Natural killer cell (primary cell): ENCODE measurements around the gene ARL5C. TPM values are rescaled to one million over a fixed set of nuclear protein-coding genes. Genes with fewer than 3 reads are reported as not detected.

Source experiments
- ATAC-seq, 3 donors: fragments of 150-1000 bp in 2 of 3; fragments of 200-7000 bp in 1 of 3; cut with Tn5 transposase; 1 replicate in 1 of 3; 2 replicates in 2 of 3; pipeline ENCODE4 v1.10.0; 2021; ENCODE audit warnings: mild to moderate bottlenecking in 2 of 3, moderate library complexity in 2 of 3
- DNase-seq, 2 donors: peaks; one replicate each; pipeline versions ENCODE4 v3.0.0 to v3.0.0-alpha.2; 2013 to 2021; ENCODE audit warnings: mixed read lengths in 1 of 2
- H3K27ac ChIP-seq: one replicate; pipeline ENCODE4 v1.5.1; 2013; ENCODE audit warnings: mild to moderate bottlenecking, low read length
- H3K27me3 ChIP-seq: one replicate; pipeline ENCODE4 v1.6.1; 2013; ENCODE audit warnings: low read length; ENCODE audit not compliant: control insufficient read depth, insufficient read depth
- H3K36me3 ChIP-seq: one replicate; pipeline ENCODE4 v1.6.1; 2013; ENCODE audit warnings: low read length; ENCODE audit not compliant: control insufficient read depth, insufficient read depth
- H3K4me1 ChIP-seq: one replicate; pipeline ENCODE4 v1.6.1; 2013; ENCODE audit warnings: low read length; ENCODE audit not compliant: control insufficient read depth, insufficient read depth
- H3K4me3 ChIP-seq: one replicate; pipeline ENCODE4 v1.5.1; 2013; ENCODE audit warnings: low read length
- H3K9me3 ChIP-seq: one replicate; pipeline ENCODE4 v1.6.1; 2013; ENCODE audit warnings: low read length; ENCODE audit not compliant: control insufficient read depth, insufficient read depth
- H3K27ac Mint-ChIP-seq, 2 donors: one replicate each; pipeline ENCODE4 v1.8.0; 2022; ENCODE audit warnings: mild to moderate bottlenecking in 2 of 2, mixed read lengths in 2 of 2, moderate library complexity in 1 of 2
- H3K27me3 Mint-ChIP-seq, 2 donors: one replicate each; pipeline ENCODE4 v1.8.0; 2022; ENCODE audit warnings: low read depth in 2 of 2, mixed read lengths in 2 of 2
- H3K36me3 Mint-ChIP-seq: one replicate; pipeline ENCODE4 v1.8.0; 2022; ENCODE audit warnings: mixed read lengths
- H3K4me1 Mint-ChIP-seq, 2 donors: one replicate each; pipeline ENCODE4 v1.8.0; 2022; ENCODE audit warnings: mixed read lengths in 2 of 2
- H3K4me3 Mint-ChIP-seq: one replicate; pipeline ENCODE4 v1.8.0; 2022; ENCODE audit warnings: mild to moderate bottlenecking, moderate library complexity, mixed read lengths
- H3K9me3 Mint-ChIP-seq, 2 donors: one replicate each; pipeline ENCODE4 v1.8.0; 2022; ENCODE audit warnings: mixed read lengths in 2 of 2
- CTCF ChIP-seq: fragments of 200-600 bp; IDR thresholded peaks from one replicate; pipeline ENCODE4 v1.8.0; 2022; ENCODE audit warnings: antibody characterized with exemption
- WGBS: methylation state at CpG from one replicate; pipeline ENCODE4 v1.1.7; 2013; ENCODE audit warnings: missing lambda C conversion rate; ENCODE audit not compliant: insufficient coverage; 5-methylcytosine and 5-hydroxymethylcytosine counted together
- intact Hi-C: fragments of 100-400 bp; cut with micrococcal nuclease; formaldehyde crosslinking; loops from one replicate; pipeline ENCODE4 v1.14.2; 2022
- total RNA-seq, 4 donors: library from RNA; stranded (reverse); fragments of 120-200 nt in 1 of 4; gene quantifications; one replicate each; pipeline versions ENCODE4 v1.2.3 to v1.2.4, GENCODE V29; 2013 to 2022

Gene ARL5C
- total RNA-seq, 3 donors from 2014 or later (not counting 1 experiment from before 2014, with no cell fraction given), result 0.33 TPM; not detected in 2

DNA sequence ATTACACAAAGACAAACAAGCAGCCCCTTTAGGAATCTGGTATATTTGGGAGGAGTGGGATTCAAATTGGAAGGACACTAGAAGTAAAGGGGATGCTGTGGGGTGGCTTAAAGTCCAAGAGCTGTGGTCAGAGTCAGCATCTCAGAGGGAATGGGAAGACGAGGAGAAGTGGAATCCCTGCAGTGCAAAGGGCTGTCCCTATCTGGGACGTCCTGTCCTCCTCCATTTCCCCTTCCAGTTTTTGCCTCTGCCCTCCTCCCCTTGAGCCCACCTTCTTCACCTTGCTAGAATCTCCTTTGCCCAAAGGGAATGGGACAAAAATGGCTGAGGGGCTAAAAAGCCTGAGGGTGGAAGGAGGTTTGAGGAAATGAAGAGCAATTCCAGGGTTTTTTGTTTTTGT is 10.3 kb downstream of the ARL5C start:
- H3K4me3 Mint-ChIP-seq, result no peak overlapping the region
- H3K27ac ChIP-seq, result no peak overlapping the region
- H3K36me3 ChIP-seq, result no peaks in the 10 kb centered on the region
- no peaks in the 10 kb centered on the region for H3K9me3 ChIP-seq
- 83% methylated on average over 2 of the region's 2 CpGs for WGBS
- H3K4me1 Mint-ChIP-seq, result peaks cover 30 to 31% of the 10 kb centered on the region in 2 donors
- H3K9me3 Mint-ChIP-seq, result no peaks in the 10 kb centered on the region
- peaks cover 4 to 7% of the 10 kb centered on the region in 2 donors for H3K27me3 Mint-ChIP-seq
- TF ChIP-seq CTCF, result no peak
- ATAC-seq (no peak), DNase-seq (no peak)
- intact Hi-C loops, result no loop called here
- H3K27me3 ChIP-seq, result peaks cover 6% of the 10 kb centered on the region
- H3K4me3 ChIP-seq, result no peak overlapping the region
- no peak overlapping the region for H3K27ac Mint-ChIP-seq
- H3K4me1 ChIP-seq, result peaks cover 35% of the 10 kb centered on the region
- H3K36me3 Mint-ChIP-seq, result peaks cover 10% of the 10 kb centered on the region

GRCh38 chr17:39153599-39154051 is 12.3 kb downstream of the ARL5C start:
- DNase-seq (peak; percentile 92 to 96), ATAC-seq (peak; percentile 63 to 76 (median 64))
- peaks cover 35% of the 10 kb centered on the region for H3K4me1 ChIP-seq
- peaks cover 12% of the 10 kb centered on the region for H3K27me3 ChIP-seq
- Mint-ChIP-seq H3K4me1 (peaks cover 41 to 48% of the 10 kb centered on the region in 2 donors), H3K9me3 (no peaks in the 10 kb centered on the region), H3K27ac (peak overlapping the region; percentile 100), H3K4me3 (peak overlapping the region; percentile 100), H3K27me3 (peaks cover 18 to 21% of the 10 kb centered on the region in 2 donors), H3K36me3 (peaks cover 10% of the 10 kb centered on the region)
- H3K9me3 ChIP-seq, result no peaks in the 10 kb centered on the region
- intact Hi-C loops, result loop anchor here (1.0 to 5.0 kb wide), 8 partner anchors 59 to 426 kb away; partner anchors contain the start of genes CWC25, LASP1 and PSMB3
- no peak for TF ChIP-seq CTCF
- 0% methylated on average over 6 of the region's 16 CpGs for WGBS
- H3K4me3 ChIP-seq, result peak overlapping the region; percentile 91
- H3K27ac ChIP-seq, result peak overlapping the region; percentile 55
- H3K36me3 ChIP-seq, result no peaks in the 10 kb centered on the region

- intact Hi-C loops, result loop anchor here (2.0 to 5.0 kb wide), 6 partner anchors 57 to 425 kb away; partner anchors contain the start of genes CWC25, LASP1 and PSMB3
- peak overlapping the region; percentile 100 for H3K4me3 Mint-ChIP-seq
- Histone ChIP-seq H3K36me3 (no peaks in the 10 kb centered on the region), H3K9me3 (no peaks in the 10 kb centered on the region), H3K4me1 (peaks cover 35% of the 10 kb centered on the region), H3K27ac (peak overlapping the region; percentile 17), H3K4me3 (peak overlapping the region; percentile 91), H3K27me3 (peaks cover 12% of the 10 kb centered on the region)
- peak in 1 of 2 donors; percentile 63 for DNase-seq
- H3K27ac Mint-ChIP-seq, result peak overlapping the region; percentile 100
- H3K9me3 Mint-ChIP-seq, result no peaks in the 10 kb centered on the region
- peaks cover 18 to 21% of the 10 kb centered on the region in 2 donors for H3K27me3 Mint-ChIP-seq
- H3K36me3 Mint-ChIP-seq, result peaks cover 10% of the 10 kb centered on the region
- ATAC-seq, result no peak
- peaks cover 41 to 48% of the 10 kb centered on the region in 2 donors for H3K4me1 Mint-ChIP-seq
- no peak for TF ChIP-seq CTCF
- 19% methylated on average over 22 of the region's 25 CpGs for WGBS
Observed at GRCh38 chr17:39151943-39152818, 13.8 kb downstream of the ARL5C start.
